ENCODE measurements around the gene SERPINB4. TPM values are rescaled to one million over a fixed set of nuclear protein-coding genes. Genes with fewer than 3 reads are reported as not detected.

SERPINB4 gene
- total RNA-seq, 1 experiment from 2014 or later = not detected

DNA sequence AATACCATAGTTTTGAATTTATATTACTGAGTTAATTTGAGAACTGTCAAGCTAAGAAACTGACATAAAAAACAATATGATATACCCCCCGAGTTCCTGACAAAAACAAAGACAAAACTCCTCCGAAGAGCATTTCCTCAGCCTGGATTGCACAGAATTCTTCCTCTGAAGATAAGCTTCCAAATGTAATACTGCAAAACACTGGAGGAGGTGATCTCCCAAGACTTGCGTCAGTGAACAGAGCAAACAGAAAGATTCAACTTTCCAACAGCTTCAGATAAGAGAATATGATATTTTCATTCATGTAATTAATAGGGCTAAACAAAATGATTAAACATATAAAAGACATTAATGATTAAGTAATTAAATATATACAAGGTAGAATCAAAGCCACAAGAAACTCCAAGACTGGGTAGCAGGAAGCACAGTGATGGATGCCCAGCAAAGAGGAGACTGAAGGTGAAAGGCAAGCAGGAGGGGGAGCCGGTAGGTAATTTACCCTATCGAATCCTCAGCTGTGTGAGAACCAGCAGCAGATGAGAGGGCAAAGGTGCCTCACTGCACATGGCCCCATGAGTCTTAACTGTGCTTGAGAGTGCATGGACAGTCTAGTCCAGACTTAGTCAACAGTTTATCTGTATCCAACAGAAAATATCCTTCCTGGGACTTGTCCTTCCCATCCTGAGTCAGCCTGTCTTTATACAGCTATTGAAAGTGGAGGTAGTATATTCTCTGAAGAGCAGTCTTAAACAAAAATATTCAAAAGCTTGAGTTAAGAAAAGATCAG is 36.0 kb upstream of the SERPINB4 start:
- peaks cover 42% of the 10 kb centered on the region for H3K4me1 Mint-ChIP-seq (ENCODE audit: insufficient read depth, unreplicated experiment)

DNA sequence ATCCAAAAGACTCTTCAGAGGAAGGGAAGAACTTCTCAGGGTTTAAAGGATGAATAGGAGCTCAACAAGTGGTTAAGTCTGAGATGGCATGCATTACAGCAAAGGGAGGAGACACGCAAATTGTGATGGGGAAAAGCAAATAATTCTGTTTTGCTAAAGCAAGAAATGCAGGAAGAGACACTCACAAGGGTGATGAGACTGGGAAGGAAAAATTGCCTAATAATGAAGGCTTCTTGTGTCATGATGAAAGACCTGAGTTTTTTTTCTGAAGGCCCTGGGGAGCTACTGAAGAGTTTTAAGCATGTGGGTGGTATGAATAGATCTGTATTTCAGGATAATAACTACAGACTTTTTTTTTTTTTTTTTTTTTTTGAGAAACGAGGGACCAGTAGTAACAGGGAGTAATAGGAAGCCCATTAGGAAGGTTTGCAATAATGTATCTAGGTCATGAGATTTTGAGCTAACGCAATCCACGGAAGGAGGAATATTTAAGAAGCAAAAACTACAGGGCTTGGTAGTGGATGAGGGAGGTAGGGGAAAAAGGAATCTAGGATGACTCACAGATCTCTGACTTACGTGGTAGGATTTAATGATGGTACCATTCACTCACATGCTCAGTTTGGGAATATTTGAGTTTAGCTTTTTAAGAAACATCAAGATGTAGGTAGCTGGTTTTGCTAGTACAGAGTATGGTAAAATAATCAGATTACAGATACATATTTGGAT is 33.6 kb upstream of the SERPINB4 start:
- ChIA-PET CTCF (interaction anchor here (0.6 to 2.1 kb wide), 18 partner anchors 15 to 258 kb away, joined by 3 to 19 read pairs (median 4); no protein-coding TSS in a partner anchor), POLR2A (interaction anchor here (0.7 to 1.7 kb wide), 10 partner anchors 17 to 258 kb away, joined by 3 to 8 read pairs (median 4); partner anchors contain the start of gene SERPINB13)
- H3K9me3 Mint-ChIP-seq (ENCODE audit: unreplicated experiment) = peaks cover 8% of the 10 kb centered on the region
- intact Hi-C loops (cut with micrococcal nuclease) = loop anchor here (5.0 kb wide), 1 partner anchor 170 kb away; no protein-coding TSS in a partner anchor
- peak overlapping the region; percentile 60 for H3K27ac Mint-ChIP-seq (ENCODE audit: low read depth, unreplicated experiment)
- DNase-seq (ENCODE audit: unreplicated experiment) = peak; percentile 72
- TF ChIP-seq, protein P1, sequence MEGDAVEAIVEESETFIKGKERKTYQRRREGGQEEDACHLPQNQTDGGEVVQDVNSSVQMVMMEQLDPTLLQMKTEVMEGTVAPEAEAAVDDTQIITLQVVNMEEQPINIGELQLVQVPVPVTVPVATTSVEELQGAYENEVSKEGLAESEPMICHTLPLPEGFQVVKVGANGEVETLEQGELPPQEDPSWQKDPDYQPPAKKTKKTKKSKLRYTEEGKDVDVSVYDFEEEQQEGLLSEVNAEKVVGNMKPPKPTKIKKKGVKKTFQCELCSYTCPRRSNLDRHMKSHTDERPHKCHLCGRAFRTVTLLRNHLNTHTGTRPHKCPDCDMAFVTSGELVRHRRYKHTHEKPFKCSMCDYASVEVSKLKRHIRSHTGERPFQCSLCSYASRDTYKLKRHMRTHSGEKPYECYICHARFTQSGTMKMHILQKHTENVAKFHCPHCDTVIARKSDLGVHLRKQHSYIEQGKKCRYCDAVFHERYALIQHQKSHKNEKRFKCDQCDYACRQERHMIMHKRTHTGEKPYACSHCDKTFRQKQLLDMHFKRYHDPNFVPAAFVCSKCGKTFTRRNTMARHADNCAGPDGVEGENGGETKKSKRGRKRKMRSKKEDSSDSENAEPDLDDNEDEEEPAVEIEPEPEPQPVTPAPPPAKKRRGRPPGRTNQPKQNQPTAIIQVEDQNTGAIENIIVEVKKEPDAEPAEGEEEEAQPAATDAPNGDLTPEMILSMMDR (IDR thresholded peaks at IDR 0.05; ENCODE audit: unreplicated experiment) = no peak
- H3K27me3 Mint-ChIP-seq (ENCODE audit: insufficient read depth, unreplicated experiment) = no peaks in the 10 kb centered on the region
- no peaks in the 10 kb centered on the region for H3K36me3 Mint-ChIP-seq (ENCODE audit: insufficient read depth, unreplicated experiment)
- BruUV-seq (replicated peaks) = no TSS peak
- H3K4me3 Mint-ChIP-seq (ENCODE audit: unreplicated experiment) = peak overlapping the region; percentile 3
- H3K4me1 Mint-ChIP-seq (ENCODE audit: insufficient read depth, unreplicated experiment) = peaks cover 20% of the 10 kb centered on the region

More for the DNA sequence above, 36.0 kb upstream of the SERPINB4 start:
- H3K36me3 Mint-ChIP-seq (ENCODE audit: insufficient read depth, unreplicated experiment) = no peaks in the 10 kb centered on the region
- TF ChIP-seq, protein P1 (IDR thresholded peaks at IDR 0.05; ENCODE audit: unreplicated experiment) = no peak
- no peaks in the 10 kb centered on the region for H3K27me3 Mint-ChIP-seq (ENCODE audit: insufficient read depth, unreplicated experiment)
- BruUV-seq (replicated peaks) = no TSS peak
- H3K4me3 Mint-ChIP-seq (ENCODE audit: unreplicated experiment) = no peak overlapping the region
- no peak for DNase-seq (ENCODE audit: unreplicated experiment)
- no peak overlapping the region for H3K27ac Mint-ChIP-seq (ENCODE audit: low read depth, unreplicated experiment)
- intact Hi-C loops (cut with micrococcal nuclease) = loop anchor here (5.0 kb wide), 1 partner anchor 167 kb away; no protein-coding TSS in a partner anchor
- ChIA-PET POLR2A (interaction anchor here (0.6 to 1.0 kb wide), 2 partner anchors 20 to 213 kb away, joined by 3 read pairs; no protein-coding TSS in a partner anchor), CTCF (interaction anchor here (0.9 to 3.8 kb wide), 6 partner anchors 16 to 256 kb away, joined by 3 to 21 read pairs (median 4); no protein-coding TSS in a partner anchor)
- H3K9me3 Mint-ChIP-seq (ENCODE audit: unreplicated experiment) = peaks cover 15% of the 10 kb centered on the region

DNA sequence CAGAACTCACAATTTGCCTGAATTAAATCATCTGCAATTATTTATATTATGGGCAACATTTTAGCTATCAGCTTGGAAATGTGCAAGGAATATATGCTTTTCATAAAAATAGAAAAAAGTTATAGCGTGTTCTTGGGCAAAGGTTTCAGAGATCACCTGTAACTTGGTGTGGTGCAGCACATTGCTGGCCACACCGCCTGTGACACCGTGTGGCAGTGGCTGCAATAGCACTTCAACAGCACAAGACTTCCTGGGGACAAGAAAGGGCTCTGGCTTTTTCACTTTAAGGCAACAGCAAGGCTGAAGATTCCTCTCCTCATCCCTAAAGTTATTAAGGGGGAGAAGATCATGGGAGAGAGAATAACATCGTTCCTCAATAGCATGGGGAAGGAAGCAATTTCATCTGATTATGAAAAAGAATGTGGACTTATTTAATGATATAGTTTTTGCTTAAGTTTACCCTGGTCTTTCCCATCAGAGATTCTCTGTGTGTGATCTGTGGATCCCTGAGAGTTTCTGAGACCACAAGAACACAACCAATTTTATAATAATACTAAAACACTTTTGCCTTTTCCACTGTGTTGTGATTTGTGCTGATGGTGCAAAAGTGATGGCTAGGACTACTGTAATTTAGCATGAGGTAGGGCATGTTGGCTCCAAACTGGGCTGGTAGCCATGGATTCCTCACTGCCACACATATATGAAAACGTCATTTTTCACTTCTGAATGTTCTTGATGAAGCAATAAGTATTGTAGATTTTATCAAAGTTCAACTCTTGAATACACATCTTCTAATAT is 32.7 kb upstream of the SERPINB4 start:
- POLR2A ChIA-PET = interaction anchor here (0.7 to 1.8 kb wide), 5 partner anchors 13 to 158 kb away, joined by 3 to 4 read pairs (median 3); no protein-coding TSS in a partner anchor
- CTCF ChIA-PET = interaction anchor here (0.6 to 2.1 kb wide), 13 partner anchors 15 to 259 kb away, joined by 3 to 20 read pairs (median 5); no protein-coding TSS in a partner anchor
- Mint-ChIP-seq H3K4me1 (ENCODE audit: insufficient read depth, unreplicated experiment) (peaks cover 13% of the 10 kb centered on the region), H3K27me3 (ENCODE audit: insufficient read depth, unreplicated experiment) (no peaks in the 10 kb centered on the region), H3K27ac (ENCODE audit: low read depth, unreplicated experiment) (no peak overlapping the region), H3K4me3 (ENCODE audit: unreplicated experiment) (no peak overlapping the region), H3K36me3 (ENCODE audit: insufficient read depth, unreplicated experiment) (no peaks in the 10 kb centered on the region), H3K9me3 (ENCODE audit: unreplicated experiment) (peaks cover 7% of the 10 kb centered on the region)
- peak; percentile 50 for DNase-seq (ENCODE audit: unreplicated experiment)
- TF ChIP-seq, protein P1 (IDR thresholded peaks at IDR 0.05; ENCODE audit: unreplicated experiment) = peak; percentile 37
- intact Hi-C loops (cut with micrococcal nuclease) = loop anchor here (1.0 to 5.0 kb wide), 3 partner anchors 65 to 171 kb away; no protein-coding TSS in a partner anchor
- BruUV-seq (replicated peaks) = no TSS peak
